ENCODE results near the gene PID1.

PID1 gene

DNA sequence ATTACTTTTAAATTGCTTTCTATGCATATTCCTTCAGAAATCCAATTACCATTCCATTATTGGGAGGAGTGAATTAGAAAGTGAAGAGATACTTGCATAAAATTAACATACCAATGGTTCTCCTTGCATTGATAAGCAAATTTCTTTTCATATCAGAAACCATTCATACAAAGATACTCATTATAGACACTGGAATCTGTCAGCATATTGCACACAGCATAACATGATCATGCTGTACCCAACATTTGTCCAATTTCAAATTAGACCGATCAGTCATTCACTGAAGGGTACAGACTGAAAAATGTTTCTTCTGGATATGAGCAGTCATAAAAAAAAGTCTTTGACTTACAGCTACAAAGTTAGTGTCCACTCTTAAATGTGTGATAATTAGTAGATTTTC, 175.6 kb downstream of the PID1 start:
- DNase-seq, result no peak
- H3K4me2 ChIP-seq (ENCODE audit: low read depth, low read length), result no peak overlapping the region

DNA sequence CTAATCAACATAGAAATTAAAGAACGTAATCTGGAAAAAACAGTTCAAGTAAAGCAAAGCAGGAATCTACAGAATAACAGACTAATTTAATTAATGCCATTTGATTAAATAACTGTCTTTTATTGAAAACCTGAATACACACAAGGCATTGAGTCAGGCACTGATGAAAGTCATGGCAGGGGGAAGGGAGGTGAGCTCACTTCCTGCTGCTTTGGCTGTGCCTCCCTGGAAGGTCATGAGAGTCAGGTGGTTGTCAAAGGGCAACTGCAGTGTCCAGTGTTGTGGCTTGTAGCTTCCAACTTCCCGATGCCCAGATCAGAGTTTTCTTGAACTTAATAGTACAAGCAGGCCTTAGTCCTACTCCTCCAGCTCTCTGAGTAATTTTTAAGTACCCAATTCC, 180.9 kb downstream of the PID1 start:
- Histone ChIP-seq H3K4me3 (ENCODE audit: low read length) (no peak overlapping the region), H4K20me1 (ENCODE audit: insufficient read depth, low read length) (no peaks in the 10 kb centered on the region), H3K79me2 (ENCODE audit: low read length) (no peaks in the 10 kb centered on the region), H3K27ac (ENCODE audit: low read length) (no peak overlapping the region), H3K9ac (ENCODE audit: low read length) (no peak overlapping the region), H2AFZ (ENCODE audit: low read length) (no peak overlapping the region), H3K4me2 (ENCODE audit: low read depth, low read length) (no peak overlapping the region), H3K36me3 (replicated peaks; ENCODE audit: insufficient read depth, low read length) (no peaks in the 10 kb centered on the region), H3K27me3 (replicated peaks; ENCODE audit: insufficient read depth, low read length) (no peaks in the 10 kb centered on the region), H3K9me3 (replicated peaks; ENCODE audit: insufficient read depth, low read length) (no peaks in the 10 kb centered on the region), H3K9me2 (replicated peaks; ENCODE audit: insufficient read depth, low read length) (no peaks in the 10 kb centered on the region), H3K4me1 (ENCODE audit: low read length) (no peaks in the 10 kb centered on the region), H3F3A (ENCODE audit: insufficient read depth, low read length) (no peaks in the 10 kb centered on the region)
- TF ChIP-seq, protein P1, sequence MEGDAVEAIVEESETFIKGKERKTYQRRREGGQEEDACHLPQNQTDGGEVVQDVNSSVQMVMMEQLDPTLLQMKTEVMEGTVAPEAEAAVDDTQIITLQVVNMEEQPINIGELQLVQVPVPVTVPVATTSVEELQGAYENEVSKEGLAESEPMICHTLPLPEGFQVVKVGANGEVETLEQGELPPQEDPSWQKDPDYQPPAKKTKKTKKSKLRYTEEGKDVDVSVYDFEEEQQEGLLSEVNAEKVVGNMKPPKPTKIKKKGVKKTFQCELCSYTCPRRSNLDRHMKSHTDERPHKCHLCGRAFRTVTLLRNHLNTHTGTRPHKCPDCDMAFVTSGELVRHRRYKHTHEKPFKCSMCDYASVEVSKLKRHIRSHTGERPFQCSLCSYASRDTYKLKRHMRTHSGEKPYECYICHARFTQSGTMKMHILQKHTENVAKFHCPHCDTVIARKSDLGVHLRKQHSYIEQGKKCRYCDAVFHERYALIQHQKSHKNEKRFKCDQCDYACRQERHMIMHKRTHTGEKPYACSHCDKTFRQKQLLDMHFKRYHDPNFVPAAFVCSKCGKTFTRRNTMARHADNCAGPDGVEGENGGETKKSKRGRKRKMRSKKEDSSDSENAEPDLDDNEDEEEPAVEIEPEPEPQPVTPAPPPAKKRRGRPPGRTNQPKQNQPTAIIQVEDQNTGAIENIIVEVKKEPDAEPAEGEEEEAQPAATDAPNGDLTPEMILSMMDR (IDR thresholded peaks at IDR 0.05; ENCODE audit: low read length), result no peak
- TF ChIP-seq EZH2 (optimal IDR thresholded peaks at IDR 0.05; ENCODE audit: low read depth, low read length) (no peak), EZH2phosphoT487 (IDR thresholded peaks at IDR 0.05; ENCODE audit: low read length) (no peak)
- no peak for DNase-seq

More for the DNA sequence above, 175.6 kb downstream of the PID1 start:
- no peak overlapping the region for H3K9ac ChIP-seq (ENCODE audit: low read length)
- no peaks in the 10 kb centered on the region for H3K36me3 ChIP-seq (replicated peaks; ENCODE audit: insufficient read depth, low read length)
- H4K20me1 ChIP-seq (ENCODE audit: insufficient read depth, low read length), result no peaks in the 10 kb centered on the region
- H3K79me2 ChIP-seq (ENCODE audit: low read length), result no peaks in the 10 kb centered on the region
- H2AFZ ChIP-seq (ENCODE audit: low read length), result no peak overlapping the region
- no peaks in the 10 kb centered on the region for H3K9me3 ChIP-seq (replicated peaks; ENCODE audit: insufficient read depth, low read length)
- H3K9me2 ChIP-seq (replicated peaks; ENCODE audit: insufficient read depth, low read length), result no peaks in the 10 kb centered on the region
- H3K4me1 ChIP-seq (ENCODE audit: low read length), result no peaks in the 10 kb centered on the region
- TF ChIP-seq EZH2phosphoT487 (IDR thresholded peaks at IDR 0.05; ENCODE audit: low read length) (no peak), EZH2 (optimal IDR thresholded peaks at IDR 0.05; ENCODE audit: low read depth, low read length) (no peak)
- TF ChIP-seq, protein P1 (IDR thresholded peaks at IDR 0.05; ENCODE audit: low read length), result no peak
- no peaks in the 10 kb centered on the region for H3K27me3 ChIP-seq (replicated peaks; ENCODE audit: insufficient read depth, low read length)
- no peaks in the 10 kb centered on the region for H3F3A ChIP-seq (ENCODE audit: insufficient read depth, low read length)
- no peak overlapping the region for H3K4me3 ChIP-seq (ENCODE audit: low read length)
- no peak overlapping the region for H3K27ac ChIP-seq (ENCODE audit: low read length)

DNA sequence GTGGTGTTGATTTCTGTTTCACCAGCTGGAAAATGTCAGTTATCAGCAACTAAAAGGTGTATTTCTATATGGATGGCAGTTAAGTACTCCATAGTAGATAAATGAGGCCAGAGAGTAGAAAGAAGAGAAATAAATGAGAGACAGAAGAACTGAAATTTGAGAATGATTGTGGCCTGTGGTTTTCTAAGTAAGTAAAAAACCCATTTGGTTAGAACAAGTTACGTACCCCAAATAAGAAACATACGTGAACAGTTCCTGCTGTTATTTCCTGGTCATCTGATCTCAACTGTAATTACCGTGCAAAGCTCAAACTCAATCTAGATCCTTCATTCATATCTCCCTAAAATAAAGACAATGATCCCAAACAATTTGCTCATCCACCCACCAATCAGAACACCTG, 181.3 kb downstream of the PID1 start:
- no peak for DNase-seq
- H2AFZ ChIP-seq (ENCODE audit: low read length), result no peak overlapping the region
- no peaks in the 10 kb centered on the region for H3K4me1 ChIP-seq (ENCODE audit: low read length)

More for the DNA sequence above, 181.3 kb downstream of the PID1 start:
- no peak overlapping the region for H3K4me3 ChIP-seq (ENCODE audit: low read length)
- no peaks in the 10 kb centered on the region for H3F3A ChIP-seq (ENCODE audit: insufficient read depth, low read length)
- H3K9me2 ChIP-seq (replicated peaks; ENCODE audit: insufficient read depth, low read length), result no peaks in the 10 kb centered on the region
- H3K27me3 ChIP-seq (replicated peaks; ENCODE audit: insufficient read depth, low read length), result no peaks in the 10 kb centered on the region
- H3K27ac ChIP-seq (ENCODE audit: low read length), result no peak overlapping the region
- H3K79me2 ChIP-seq (ENCODE audit: low read length), result no peaks in the 10 kb centered on the region
- TF ChIP-seq, protein P1 (IDR thresholded peaks at IDR 0.05; ENCODE audit: low read length), result no peak
- TF ChIP-seq EZH2phosphoT487 (IDR thresholded peaks at IDR 0.05; ENCODE audit: low read length) (no peak), EZH2 (optimal IDR thresholded peaks at IDR 0.05; ENCODE audit: low read depth, low read length) (no peak)
- H3K36me3 ChIP-seq (replicated peaks; ENCODE audit: insufficient read depth, low read length), result no peaks in the 10 kb centered on the region
- H3K9me3 ChIP-seq (replicated peaks; ENCODE audit: insufficient read depth, low read length), result no peaks in the 10 kb centered on the region
- H4K20me1 ChIP-seq (ENCODE audit: insufficient read depth, low read length), result no peaks in the 10 kb centered on the region
- no peak overlapping the region for H3K4me2 ChIP-seq (ENCODE audit: low read depth, low read length)
- no peak overlapping the region for H3K9ac ChIP-seq (ENCODE audit: low read length)
